ENCODE results near the gene HIBCH. TPM values are rescaled to one million over a fixed set of nuclear protein-coding genes. Genes with fewer than 3 reads are reported as not detected.

The HIBCH gene, protein sequence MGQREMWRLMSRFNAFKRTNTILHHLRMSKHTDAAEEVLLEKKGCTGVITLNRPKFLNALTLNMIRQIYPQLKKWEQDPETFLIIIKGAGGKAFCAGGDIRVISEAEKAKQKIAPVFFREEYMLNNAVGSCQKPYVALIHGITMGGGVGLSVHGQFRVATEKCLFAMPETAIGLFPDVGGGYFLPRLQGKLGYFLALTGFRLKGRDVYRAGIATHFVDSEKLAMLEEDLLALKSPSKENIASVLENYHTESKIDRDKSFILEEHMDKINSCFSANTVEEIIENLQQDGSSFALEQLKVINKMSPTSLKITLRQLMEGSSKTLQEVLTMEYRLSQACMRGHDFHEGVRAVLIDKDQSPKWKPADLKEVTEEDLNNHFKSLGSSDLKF
- 13.2 and 17.0 TPM in 2 replicates for total RNA-seq

DNA sequence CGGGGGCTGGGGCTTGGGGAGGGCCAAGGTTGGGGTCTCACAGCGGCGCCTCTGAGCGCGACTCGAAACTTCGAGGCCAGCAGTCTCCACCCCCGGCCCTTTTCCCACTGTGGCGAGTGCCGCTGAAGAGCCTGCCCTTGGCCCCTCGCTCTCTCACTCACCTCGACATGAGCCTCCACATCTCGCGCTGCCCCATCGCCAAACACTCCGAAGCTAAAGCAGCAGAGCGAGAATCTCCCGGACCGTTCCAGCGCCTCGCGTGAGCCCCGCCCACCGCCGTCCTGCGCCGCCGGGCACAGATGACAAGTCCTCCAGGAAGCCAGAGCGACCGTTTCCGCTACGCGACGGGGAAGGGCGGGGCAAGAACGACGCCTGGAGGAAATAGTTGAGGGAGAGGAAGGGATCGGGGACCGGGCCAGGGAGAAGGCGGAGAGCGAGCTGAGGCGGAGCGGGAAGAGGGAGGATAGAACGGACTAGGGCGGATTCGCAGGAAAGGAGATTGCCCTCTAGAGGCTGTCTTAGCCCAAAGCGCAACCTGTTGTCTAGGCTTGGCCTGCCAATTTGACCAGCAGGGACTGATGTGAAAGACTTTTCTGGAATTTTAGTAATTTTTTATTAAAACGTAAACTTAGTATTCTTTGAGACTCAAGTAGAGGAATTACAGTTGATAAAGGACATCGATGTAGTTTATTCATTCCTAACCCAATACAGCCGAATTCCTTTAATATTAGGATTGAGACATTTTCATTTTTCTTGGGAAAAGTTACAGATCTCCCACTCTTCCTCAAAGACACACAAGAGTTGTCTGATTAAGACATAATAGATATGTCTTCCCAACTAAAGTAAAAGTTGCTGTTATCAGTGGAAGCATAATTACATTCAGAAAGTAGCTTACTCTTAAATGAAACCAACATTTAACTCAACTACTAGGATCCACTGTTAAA lies at the start of gene HIBCH:
TSS of gene HIBCH (minus strand) at position 272 of the 944 bp plus-strand sequence. CDS start at position 196, 76 bp downstream.

GRCh38 chr2:190343536-190344275 lies 24.1 kb upstream of the HIBCH start, which contains the start of gene INPP1:
Gene INPP1, plus strand, starts transcription at chr2:190343589. Its CDS starts 16,514 bp downstream, at chr2:190360103.

Other genes with a start within 250 kb of the HIBCH start
- gene INPP1, start 23.8 kb upstream of the HIBCH start, total RNA-seq: 16.1 and 17.0 TPM in 2 replicates
- gene MFSD6, start 88.5 kb upstream of the HIBCH start, total RNA-seq: 4.4 and 5.1 TPM in 2 replicates
- 1.2 and 2.8 TPM in 2 replicates for gene NEMP2, start 214.9 kb upstream of the HIBCH start, total RNA-seq

Measured in endothelial cell of coronary artery (primary cell).